ENCODE measurements around the gene CLCA2. TPM values are rescaled to one million over a fixed set of nuclear protein-coding genes. Genes with fewer than 3 reads are reported as not detected.

The CLCA2 gene
- total and polyA plus RNA-seq, 2 donors (not counting 3 experiments of a cell fraction or from before 2014, with no cell fraction given) = 0.01 to 0.11 TPM

DNA sequence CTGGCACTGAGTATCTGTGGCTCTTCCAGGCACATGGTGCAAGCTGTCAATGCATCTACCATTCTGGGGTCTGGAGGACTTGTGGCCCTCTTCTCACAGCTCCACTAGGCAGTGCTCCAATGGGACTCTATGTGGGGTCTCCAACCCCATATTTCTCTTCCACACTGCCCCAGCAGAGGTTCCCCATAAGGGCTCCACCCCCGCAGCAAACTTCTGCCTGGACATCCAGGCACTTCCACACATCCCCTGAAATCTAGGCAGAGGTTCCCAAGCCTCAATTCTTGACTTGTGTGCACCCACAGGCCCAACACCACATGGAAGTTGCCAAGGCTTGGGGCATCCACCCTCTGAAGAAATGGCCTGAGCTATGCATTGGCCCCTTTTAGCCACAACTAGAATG, 46.6 kb upstream of the CLCA2 start:
- intact Hi-C loops (cut with micrococcal nuclease) (no loop called here), dilution Hi-C loops (cut with MboI; ENCODE audit: extremely low pct_ligation_motif_present, low sequenced_read_pairs) (no loop called here)
- POLR2A ChIA-PET = no interaction called here
- Histone ChIP-seq H3K4me2 (ENCODE audit: insufficient read depth, low read length) (no peak overlapping the region), H3K27ac (ENCODE audit: insufficient read depth, low read depth, low read length) (no peak overlapping the region), H3K9ac (replicated peaks; ENCODE audit: extremely low read depth, insufficient read depth, low read length) (no peak overlapping the region), H2AFZ (ENCODE audit: low read depth, low read length) (no peak overlapping the region), H3K4me1 (ENCODE audit: control insufficient read depth, extremely low read depth, insufficient read depth, low read length) (peaks cover under 1% of the 10 kb centered on the region), H3K9me3 (replicated peaks; ENCODE audit: control insufficient read depth, insufficient read depth, low read length) (no peaks in the 10 kb centered on the region), H4K20me1 (replicated peaks; ENCODE audit: control insufficient read depth, extremely low read depth, insufficient read depth, low read length) (peaks cover 2% of the 10 kb centered on the region), H3K4me3 (replicated peaks in 1 of 3; ENCODE audit: insufficient read depth in 1 of 3, low read depth in 1 of 3, low read length in 3 of 3) (no peak overlapping the region), H3K79me2 (ENCODE audit: control insufficient read depth, insufficient read depth, low read length) (no peaks in the 10 kb centered on the region), H3K9me1 (replicated peaks; ENCODE audit: control insufficient read depth, extremely low read depth, insufficient read depth, low read length) (no peaks in the 10 kb centered on the region), H3K36me3 (ENCODE audit: control insufficient read depth in 2 of 2, extremely low read depth in 1 of 2, insufficient read depth in 2 of 2, low read length in 2 of 2) (peaks cover 9 to 12% of the 10 kb centered on the region in 2 experiments), H3K27me3 (ENCODE audit: control insufficient read depth in 2 of 2, insufficient read depth in 2 of 2, low read length in 2 of 2) (no peaks in the 10 kb centered on the region)
- no peak for DNase-seq (ENCODE audit: low read depth, low spot score)
- CTCF ChIA-PET = interaction anchor here (3.6 kb wide), 1 partner anchor 128 kb away, joined by 85 read pairs; no protein-coding TSS in a partner anchor
- FAIRE-seq = no peak
- no TSS peak for BruUV-seq (replicated peaks)
- TF ChIP-seq, protein P1, sequence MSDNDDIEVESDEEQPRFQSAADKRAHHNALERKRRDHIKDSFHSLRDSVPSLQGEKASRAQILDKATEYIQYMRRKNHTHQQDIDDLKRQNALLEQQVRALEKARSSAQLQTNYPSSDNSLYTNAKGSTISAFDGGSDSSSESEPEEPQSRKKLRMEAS (IDR thresholded peaks at IDR 0.05; ENCODE audit: insufficient read depth, insufficient read length) = no peak
- no peak for TF ChIP-seq GATA2 (IDR thresholded peaks at IDR 0.05; ENCODE audit: insufficient read depth, insufficient read length, low read depth, low read length)
- TF ChIP-seq, protein P2, sequence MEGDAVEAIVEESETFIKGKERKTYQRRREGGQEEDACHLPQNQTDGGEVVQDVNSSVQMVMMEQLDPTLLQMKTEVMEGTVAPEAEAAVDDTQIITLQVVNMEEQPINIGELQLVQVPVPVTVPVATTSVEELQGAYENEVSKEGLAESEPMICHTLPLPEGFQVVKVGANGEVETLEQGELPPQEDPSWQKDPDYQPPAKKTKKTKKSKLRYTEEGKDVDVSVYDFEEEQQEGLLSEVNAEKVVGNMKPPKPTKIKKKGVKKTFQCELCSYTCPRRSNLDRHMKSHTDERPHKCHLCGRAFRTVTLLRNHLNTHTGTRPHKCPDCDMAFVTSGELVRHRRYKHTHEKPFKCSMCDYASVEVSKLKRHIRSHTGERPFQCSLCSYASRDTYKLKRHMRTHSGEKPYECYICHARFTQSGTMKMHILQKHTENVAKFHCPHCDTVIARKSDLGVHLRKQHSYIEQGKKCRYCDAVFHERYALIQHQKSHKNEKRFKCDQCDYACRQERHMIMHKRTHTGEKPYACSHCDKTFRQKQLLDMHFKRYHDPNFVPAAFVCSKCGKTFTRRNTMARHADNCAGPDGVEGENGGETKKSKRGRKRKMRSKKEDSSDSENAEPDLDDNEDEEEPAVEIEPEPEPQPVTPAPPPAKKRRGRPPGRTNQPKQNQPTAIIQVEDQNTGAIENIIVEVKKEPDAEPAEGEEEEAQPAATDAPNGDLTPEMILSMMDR (IDR thresholded peaks at IDR 0.05; ENCODE audit: extremely low read depth in 1 of 2, insufficient read depth in 1 of 2, low read depth in 1 of 2, low read length in 2 of 2) = no peak
- TF ChIP-seq POLR2A (IDR thresholded peaks at IDR 0.05; ENCODE audit: low read depth, low read length) = no peak

DNA sequence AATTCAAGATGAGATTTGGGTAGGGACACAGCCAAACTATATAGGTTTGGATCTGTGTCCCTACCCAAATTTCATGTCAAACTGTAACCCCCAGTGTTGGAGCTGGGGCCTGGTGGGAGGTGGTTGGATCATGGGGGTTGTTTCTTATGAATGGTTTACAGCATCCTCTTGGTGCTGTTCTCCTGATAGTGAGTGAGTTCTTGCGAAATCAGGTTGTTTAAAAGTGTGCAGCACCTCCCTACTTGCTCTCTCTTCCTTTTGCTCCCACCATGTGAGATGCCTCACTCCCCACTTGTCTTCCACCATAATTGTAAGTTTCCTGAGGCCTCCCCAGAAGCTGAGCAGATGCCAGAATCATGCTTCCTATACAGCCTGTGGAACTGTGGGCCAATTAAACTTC, 45.2 kb upstream of the CLCA2 start:
- no peak overlapping the region for H3K4me3 ChIP-seq (replicated peaks in 1 of 3; ENCODE audit: insufficient read depth in 1 of 3, low read depth in 1 of 3, low read length in 3 of 3)
- H3K79me2 ChIP-seq (ENCODE audit: control insufficient read depth, insufficient read depth, low read length) = no peaks in the 10 kb centered on the region
- FAIRE-seq (no peak), DNase-seq (ENCODE audit: low read depth, low spot score) (no peak)
- H3K9me1 ChIP-seq (replicated peaks; ENCODE audit: control insufficient read depth, extremely low read depth, insufficient read depth, low read length) = no peaks in the 10 kb centered on the region
- H3K9ac ChIP-seq (replicated peaks; ENCODE audit: extremely low read depth, insufficient read depth, low read length) = no peak overlapping the region
- intact Hi-C loops (cut with micrococcal nuclease) (no loop called here), dilution Hi-C loops (cut with MboI; ENCODE audit: extremely low pct_ligation_motif_present, low sequenced_read_pairs) (no loop called here)
- H3K27me3 ChIP-seq (ENCODE audit: control insufficient read depth in 2 of 2, insufficient read depth in 2 of 2, low read length in 2 of 2) = no peaks in the 10 kb centered on the region
- H4K20me1 ChIP-seq (replicated peaks; ENCODE audit: control insufficient read depth, extremely low read depth, insufficient read depth, low read length) = peaks cover 2% of the 10 kb centered on the region
- no peak overlapping the region for H3K4me2 ChIP-seq (ENCODE audit: insufficient read depth, low read length)
- H2AFZ ChIP-seq (ENCODE audit: low read depth, low read length) = no peak overlapping the region
- no TSS peak for BruUV-seq (replicated peaks)
- peaks cover 14% of the 10 kb centered on the region for H3K4me1 ChIP-seq (ENCODE audit: control insufficient read depth, extremely low read depth, insufficient read depth, low read length)
- H3K9me3 ChIP-seq (replicated peaks; ENCODE audit: control insufficient read depth, insufficient read depth, low read length) = no peaks in the 10 kb centered on the region
- no peak for TF ChIP-seq EZH2 (IDR thresholded peaks at IDR 0.05; ENCODE audit: borderline replicate concordance, low read depth, low read length, severe bottlenecking)
- TF ChIP-seq GATA2 (IDR thresholded peaks at IDR 0.05; ENCODE audit: insufficient read depth, insufficient read length, low read depth, low read length) = no peak
- TF ChIP-seq MYC (IDR thresholded peaks at IDR 0.05; ENCODE audit: low read depth, low read length) = no peak
- TF ChIP-seq POLR2AphosphoS5 (IDR thresholded peaks at IDR 0.05; ENCODE audit: insufficient read depth, low read depth, low read length) = no peak
- no peak for TF ChIP-seq POLR2A (IDR thresholded peaks at IDR 0.05; ENCODE audit: low read depth, low read length)
- TF ChIP-seq, protein P2 (IDR thresholded peaks at IDR 0.05; ENCODE audit: extremely low read depth in 1 of 2, insufficient read depth in 1 of 2, low read depth in 1 of 2, low read length in 2 of 2) = no peak
- TF ChIP-seq FOS (IDR thresholded peaks at IDR 0.05; ENCODE audit: borderline replicate concordance, insufficient read depth, low read length) = no peak
- TF ChIP-seq, protein P1 (IDR thresholded peaks at IDR 0.05; ENCODE audit: insufficient read depth, insufficient read length) = no peak
- POLR2A ChIA-PET = no interaction called here
- no peak overlapping the region for H3K27ac ChIP-seq (ENCODE audit: insufficient read depth, low read depth, low read length)
- CTCF ChIA-PET = interaction anchor here (1.7 to 3.6 kb wide), 5 partner anchors 9 to 586 kb away, joined by 5 to 85 read pairs (median 9); partner anchors contain the start of gene ODF2L
- peaks cover 7 to 10% of the 10 kb centered on the region in 2 experiments for H3K36me3 ChIP-seq (ENCODE audit: control insufficient read depth in 2 of 2, extremely low read depth in 1 of 2, insufficient read depth in 2 of 2, low read length in 2 of 2)
